Retinal pigment epithelial cell (primary cell): ENCODE data around the gene PEX19.

ENCODE experiments used
- DNase-seq: peaks from one replicate; pipeline ENCODE4 v3.0.0-alpha.2; 2010; ENCODE audit warnings: low read depth
- H3K4me3 ChIP-seq: 2 replicates; pipeline ENCODE4 v1.5.1; 2011; ENCODE audit warnings: mild to moderate bottlenecking, low read length, control low read depth, moderate library complexity
- TF ChIP-seq, protein P1 (sequence below): conservative IDR thresholded peaks from 2 replicates; pipeline ENCODE4 v1.5.1; 2011; ENCODE audit warnings: low read depth, low read length, control low read depth, inconsistent platforms

Gene PEX19

GRCh38 chr1:160277330-160277729, 7.6 kb downstream of the PEX19 start:
- no peak overlapping the region for H3K4me3 ChIP-seq
- no peak for DNase-seq
- TF ChIP-seq, protein P1, sequence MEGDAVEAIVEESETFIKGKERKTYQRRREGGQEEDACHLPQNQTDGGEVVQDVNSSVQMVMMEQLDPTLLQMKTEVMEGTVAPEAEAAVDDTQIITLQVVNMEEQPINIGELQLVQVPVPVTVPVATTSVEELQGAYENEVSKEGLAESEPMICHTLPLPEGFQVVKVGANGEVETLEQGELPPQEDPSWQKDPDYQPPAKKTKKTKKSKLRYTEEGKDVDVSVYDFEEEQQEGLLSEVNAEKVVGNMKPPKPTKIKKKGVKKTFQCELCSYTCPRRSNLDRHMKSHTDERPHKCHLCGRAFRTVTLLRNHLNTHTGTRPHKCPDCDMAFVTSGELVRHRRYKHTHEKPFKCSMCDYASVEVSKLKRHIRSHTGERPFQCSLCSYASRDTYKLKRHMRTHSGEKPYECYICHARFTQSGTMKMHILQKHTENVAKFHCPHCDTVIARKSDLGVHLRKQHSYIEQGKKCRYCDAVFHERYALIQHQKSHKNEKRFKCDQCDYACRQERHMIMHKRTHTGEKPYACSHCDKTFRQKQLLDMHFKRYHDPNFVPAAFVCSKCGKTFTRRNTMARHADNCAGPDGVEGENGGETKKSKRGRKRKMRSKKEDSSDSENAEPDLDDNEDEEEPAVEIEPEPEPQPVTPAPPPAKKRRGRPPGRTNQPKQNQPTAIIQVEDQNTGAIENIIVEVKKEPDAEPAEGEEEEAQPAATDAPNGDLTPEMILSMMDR: no peak

- no peak overlapping the region for H3K4me3 ChIP-seq
- TF ChIP-seq, protein P1: no peak
- DNase-seq: no peak
Measured at GRCh38 chr1:160271025-160271424, 13.9 kb downstream of the PEX19 start.

DNA sequence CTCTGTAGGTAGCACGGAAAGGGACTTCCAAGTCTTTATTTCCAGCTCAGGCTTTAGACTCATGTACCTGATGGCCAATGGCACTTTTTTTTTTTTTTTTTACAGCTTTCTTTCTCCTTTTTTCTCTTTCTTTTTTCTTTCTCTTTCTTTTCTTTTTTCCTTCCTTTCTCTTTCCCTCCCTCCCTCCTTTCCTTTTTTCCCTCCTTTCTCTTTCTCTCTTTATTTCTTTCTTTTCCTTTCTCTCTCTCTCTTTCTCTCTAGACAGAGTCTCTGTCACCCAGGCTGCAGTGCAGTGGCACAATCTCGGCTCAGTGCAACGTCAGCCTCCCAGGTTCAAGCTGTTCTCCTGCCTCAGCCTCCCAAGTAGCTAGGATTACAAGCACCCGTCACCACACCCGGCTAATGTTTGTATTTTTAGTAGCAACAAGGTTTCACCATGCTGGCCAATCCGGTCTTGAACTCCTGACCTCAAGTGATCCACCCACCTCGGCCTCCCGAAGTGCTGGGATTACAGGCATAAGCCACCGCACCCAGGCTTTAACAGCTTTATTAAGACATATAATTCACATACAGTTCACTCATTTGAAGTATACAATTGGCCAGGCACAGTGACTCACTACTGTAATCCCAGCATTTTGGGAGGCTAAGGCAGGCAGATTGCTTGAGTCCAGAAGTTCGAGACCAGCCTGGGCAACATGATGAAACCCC, 17.5 kb downstream of the PEX19 start:
- no peak overlapping the region for H3K4me3 ChIP-seq
- TF ChIP-seq, protein P1: no peak
- no peak for DNase-seq

DNA sequence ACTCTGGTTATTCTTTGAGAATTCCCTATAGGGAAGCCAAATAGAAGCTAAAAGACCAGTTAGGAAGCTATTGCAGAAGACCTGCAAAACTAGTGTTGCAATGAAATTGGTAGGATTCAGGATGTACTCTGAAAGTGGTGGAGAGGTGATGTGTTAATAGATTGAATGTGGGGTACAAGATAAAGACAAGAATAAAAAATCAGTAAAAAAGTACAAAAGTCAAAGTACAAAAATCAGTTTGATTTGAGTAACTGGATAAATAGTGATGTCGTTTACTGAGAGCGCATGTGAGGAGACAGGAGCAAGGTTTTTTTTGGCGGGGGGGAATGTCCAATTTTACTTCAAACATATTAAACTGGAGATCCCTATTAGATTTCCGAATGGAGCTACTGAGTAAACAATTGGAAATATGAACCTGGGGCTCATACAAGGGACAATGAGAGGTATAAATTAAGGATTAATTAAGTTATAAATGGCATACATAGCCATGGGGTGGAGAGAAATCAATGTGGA, 20.1 kb downstream of the PEX19 start:
- TF ChIP-seq, protein P1: no peak
- no peak overlapping the region for H3K4me3 ChIP-seq
- no peak for DNase-seq

GRCh38 chr1:160261893-160262794, 22.8 kb downstream of the PEX19 start, which contains the start of gene DCAF8:
Gene DCAF8, minus strand, starts transcription at chr1:160262549. Its CDS starts 18,541 bp downstream, at chr1:160244008.
- TF ChIP-seq, protein P1: no peak
- DNase-seq: peak; percentile 92
- peak within 1 kb of the TSS; percentile 99 for H3K4me3 ChIP-seq

DNA sequence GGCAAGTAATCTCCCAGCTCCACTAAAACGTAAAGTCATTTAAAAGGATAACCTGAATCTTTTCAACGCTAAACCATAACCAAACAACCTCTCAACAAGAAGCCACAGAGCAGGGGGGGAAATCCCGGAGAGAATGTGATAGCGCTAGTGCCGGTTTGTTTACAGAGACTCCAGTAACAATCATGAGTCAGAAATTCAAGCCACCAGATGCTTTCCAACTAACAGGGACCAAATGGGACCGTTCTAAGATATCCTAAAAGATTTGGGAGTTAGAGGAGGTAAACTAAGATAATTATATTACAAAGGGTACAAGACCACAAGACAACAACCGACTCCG, 23.4 kb downstream of the PEX19 start:
- peak overlapping the region; percentile 99 for H3K4me3 ChIP-seq
- TF ChIP-seq, protein P1: no peak
- DNase-seq: no peak
